HAP-1 (cell line): ENCODE results near the gene MYLK.
A peak's percentile ranks its signal among the peaks of the same experiment; 100 is the strongest.

ENCODE experiments used
- DNase-seq, 2 experiments: peaks; one replicate each; pipeline ENCODE4 v3.0.0-alpha.2; 2016 to 2020; ENCODE audit warnings: low spot score in 2 of 2
- H3K27me3 ChIP-seq: fragments of 250-450 bp; sonication (Bioruptor Pico); 2 replicates; pipeline ENCODE4 v1.5.1; 2020; ENCODE audit warnings: low read depth, mild to moderate bottlenecking, moderate library complexity
- H3K36me3 ChIP-seq: fragments of 250-450 bp; sonication (Bioruptor Pico); replicated peaks from 2 replicates; pipeline ENCODE4 v1.5.1; 2020; ENCODE audit warnings: mild to moderate bottlenecking
- H3K4me1 ChIP-seq: fragments of 250-450 bp; sonication (Bioruptor Pico); 2 replicates; pipeline ENCODE4 v1.5.1; 2020; ENCODE audit warnings: mild to moderate bottlenecking
- H3K4me3 ChIP-seq: fragments of 250-450 bp; sonication (Bioruptor Pico); 2 replicates; pipeline ENCODE4 v1.5.1; 2020; ENCODE audit warnings: mild to moderate bottlenecking, moderate library complexity
- H3K9me3 ChIP-seq: fragments of 250-450 bp; sonication (Bioruptor Pico); 2 replicates; pipeline ENCODE4 v1.5.1; 2020; ENCODE audit warnings: mild to moderate bottlenecking, moderate library complexity
- in situ Hi-C: fragments of 300-500 bp; cut with MboI; formaldehyde crosslinking; loops from 3 replicates; pipeline ENCODE4 v1.14.3; 2020; ENCODE audit warnings: low sequenced_read_pairs, inconsistent platforms, mixed read lengths

Gene MYLK

DNA sequence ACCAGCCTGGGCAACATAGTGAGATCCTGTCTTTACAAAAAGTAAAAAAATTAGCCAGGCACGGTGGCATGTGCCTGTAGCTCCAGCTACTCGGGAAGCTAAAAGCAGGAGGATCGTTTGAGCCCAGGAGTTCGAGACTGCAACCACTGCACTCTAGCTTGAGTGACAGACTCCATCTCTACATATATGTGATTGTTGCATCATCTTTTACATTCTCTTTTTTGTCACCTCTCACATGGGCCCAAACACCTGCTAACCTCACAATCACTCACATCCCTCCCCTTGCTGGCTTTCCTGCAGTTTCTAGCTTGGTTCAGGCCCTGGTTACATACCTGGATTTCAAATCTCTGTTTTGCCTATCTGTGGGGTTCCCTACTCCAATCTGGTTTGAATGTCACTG, 19.4 kb downstream of the MYLK start:
- in situ Hi-C loops = no loop called here
- H3K4me1 ChIP-seq = peaks cover 17% of the 10 kb centered on the region

DNA sequence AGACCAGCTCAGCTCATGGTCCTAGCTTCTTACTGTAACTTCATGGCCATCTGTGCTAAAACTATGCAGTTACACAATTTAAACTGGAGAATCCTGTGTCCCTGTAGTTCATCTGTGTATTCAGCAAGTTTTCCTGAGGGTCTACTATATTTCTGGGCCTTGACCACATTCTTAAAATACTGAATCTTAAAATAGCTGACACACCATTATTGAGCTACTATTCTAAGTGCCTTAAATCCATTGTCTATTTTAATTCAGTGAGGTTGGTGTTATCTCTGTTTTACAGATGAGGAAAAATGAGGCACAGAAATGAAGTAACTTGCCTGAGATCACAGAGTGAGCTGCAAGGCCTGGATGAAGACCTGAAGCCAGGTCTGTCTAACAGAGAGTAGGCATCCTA, 22.0 kb downstream of the MYLK start:
- Histone ChIP-seq H3K36me3 (no peaks in the 10 kb centered on the region), H3K27me3 (no peaks in the 10 kb centered on the region), H3K9me3 (no peaks in the 10 kb centered on the region), H3K4me1 (peaks cover 3% of the 10 kb centered on the region; the same call in 1 of the 2 replicates), H3K4me3 (no peak overlapping the region)
- no peak for DNase-seq
- in situ Hi-C loops = no loop called here

More for the DNA sequence above, 19.4 kb downstream of the MYLK start:
- Histone ChIP-seq H3K9me3 (no peaks in the 10 kb centered on the region), H3K27me3 (no peaks in the 10 kb centered on the region), H3K4me3 (no peak overlapping the region), H3K36me3 (no peaks in the 10 kb centered on the region)
- DNase-seq = no peak

DNA sequence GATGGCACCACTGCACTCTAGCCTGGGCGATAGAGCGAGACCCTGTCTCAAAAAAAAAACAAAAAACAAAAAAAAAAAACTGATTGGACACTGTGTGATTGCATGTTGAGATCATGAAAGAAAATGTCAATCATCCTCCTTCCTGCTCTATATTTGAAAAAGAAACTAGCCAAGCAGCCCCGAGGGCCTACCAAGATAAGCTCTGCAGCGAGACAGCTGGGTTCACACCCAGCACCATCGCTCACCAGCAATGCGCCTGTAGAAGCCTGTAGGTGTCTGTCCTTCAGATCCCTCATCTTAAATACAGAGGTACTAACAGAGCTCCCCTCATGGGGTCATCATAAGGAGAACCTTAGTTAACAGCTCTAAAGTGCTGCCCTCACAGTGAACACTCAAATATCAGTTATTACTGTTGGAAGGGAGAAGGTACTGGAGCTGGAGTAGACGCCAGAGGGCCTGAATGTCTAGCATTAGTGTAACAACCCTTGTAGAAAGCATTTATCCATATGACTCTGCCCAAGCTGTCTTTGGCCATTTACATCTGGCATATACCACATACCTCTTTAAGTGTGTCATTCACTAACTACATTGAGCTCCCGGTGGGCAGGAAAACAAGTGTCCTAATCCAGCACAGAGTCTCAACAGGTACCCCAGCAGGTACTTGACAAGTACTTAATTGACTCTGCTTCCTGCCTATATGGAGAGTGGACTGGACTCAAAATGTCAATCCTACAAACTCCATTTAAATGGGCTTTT, 22.9 kb downstream of the MYLK start:
- peaks cover 3% of the 10 kb centered on the region; the same call in 1 of the 2 replicates for H3K4me1 ChIP-seq
- H3K9me3 ChIP-seq = no peaks in the 10 kb centered on the region
- in situ Hi-C loops = no loop called here
- H3K4me3 ChIP-seq = no peak overlapping the region
- H3K27me3 ChIP-seq = no peaks in the 10 kb centered on the region
- no peak for DNase-seq
- H3K36me3 ChIP-seq = no peaks in the 10 kb centered on the region

GRCh38 chr3:123859177-123859576, 25.0 kb downstream of the MYLK start:
- no peak overlapping the region for H3K4me3 ChIP-seq
- H3K36me3 ChIP-seq = no peaks in the 10 kb centered on the region
- H3K27me3 ChIP-seq = no peaks in the 10 kb centered on the region
- H3K9me3 ChIP-seq = no peaks in the 10 kb centered on the region; the same call in 1 of the 2 replicates
- H3K4me1 ChIP-seq = peaks cover 3% of the 10 kb centered on the region; the same call in 1 of the 2 replicates
- in situ Hi-C loops = no loop called here
- no peak for DNase-seq

DNA sequence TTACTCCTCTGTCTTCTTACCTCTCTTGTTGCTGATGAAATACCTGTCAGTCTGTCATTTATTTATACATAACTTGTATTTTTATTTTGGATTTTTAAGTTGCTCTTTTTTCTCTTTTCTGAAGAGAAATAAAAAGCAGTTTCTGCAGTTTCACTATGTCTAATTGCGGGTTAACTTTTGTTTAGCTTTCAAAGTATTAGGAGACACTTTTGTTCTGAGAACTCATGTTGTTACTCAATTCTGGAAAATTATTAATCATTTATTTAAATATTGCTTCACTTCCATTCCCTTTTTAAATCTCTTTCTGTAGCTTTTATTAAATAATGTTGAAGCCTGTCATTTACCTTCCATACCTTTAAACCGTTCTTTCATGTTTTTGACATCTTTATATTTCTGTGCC, 29.2 kb downstream of the MYLK start:
- no peaks in the 10 kb centered on the region for H3K36me3 ChIP-seq
- no peak for DNase-seq
- H3K27me3 ChIP-seq = no peaks in the 10 kb centered on the region
- no peak overlapping the region for H3K4me3 ChIP-seq
- in situ Hi-C loops = no loop called here
- H3K9me3 ChIP-seq = no peaks in the 10 kb centered on the region; the same call in 1 of the 2 replicates
- no peaks in the 10 kb centered on the region; the same call in 1 of the 2 replicates for H3K4me1 ChIP-seq

DNA sequence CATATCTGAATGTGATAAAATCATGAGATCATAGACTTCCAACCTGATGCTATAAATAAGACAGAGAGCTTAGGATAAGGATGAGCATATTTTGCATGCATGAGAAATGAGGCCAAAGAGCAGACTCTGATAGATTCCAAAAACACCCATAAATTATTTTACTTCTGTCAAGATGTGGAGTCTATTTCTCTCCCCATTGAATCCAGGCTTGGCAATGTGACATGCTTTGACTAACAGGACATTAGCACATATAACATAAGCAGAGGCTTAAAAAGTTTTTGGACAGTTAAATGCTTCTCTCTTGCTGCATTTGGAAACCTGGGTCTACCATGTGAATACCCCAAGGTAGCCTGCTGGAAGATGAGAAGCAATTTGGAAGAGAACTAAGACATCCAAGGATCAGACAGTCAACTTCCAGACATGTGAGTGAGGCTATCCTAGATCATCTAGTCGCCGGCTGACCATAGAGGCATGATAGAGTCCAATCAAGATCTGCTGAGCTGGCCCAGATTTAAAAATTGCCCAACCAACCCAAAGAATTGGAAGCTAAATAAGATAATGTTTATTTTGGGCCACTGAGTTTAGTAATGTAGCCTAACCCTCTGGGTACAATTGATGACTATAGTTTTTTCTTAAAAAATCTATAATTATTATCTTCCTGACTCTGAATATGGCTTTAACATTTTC, 30.3 kb downstream of the MYLK start:
- in situ Hi-C loops = no loop called here
- H3K4me3 ChIP-seq = no peak overlapping the region
- no peak for DNase-seq
- H3K4me1 ChIP-seq = no peaks in the 10 kb centered on the region
- H3K36me3 ChIP-seq = no peaks in the 10 kb centered on the region
- H3K9me3 ChIP-seq = no peaks in the 10 kb centered on the region; the same call in 1 of the 2 replicates
- H3K27me3 ChIP-seq = no peaks in the 10 kb centered on the region

DNA sequence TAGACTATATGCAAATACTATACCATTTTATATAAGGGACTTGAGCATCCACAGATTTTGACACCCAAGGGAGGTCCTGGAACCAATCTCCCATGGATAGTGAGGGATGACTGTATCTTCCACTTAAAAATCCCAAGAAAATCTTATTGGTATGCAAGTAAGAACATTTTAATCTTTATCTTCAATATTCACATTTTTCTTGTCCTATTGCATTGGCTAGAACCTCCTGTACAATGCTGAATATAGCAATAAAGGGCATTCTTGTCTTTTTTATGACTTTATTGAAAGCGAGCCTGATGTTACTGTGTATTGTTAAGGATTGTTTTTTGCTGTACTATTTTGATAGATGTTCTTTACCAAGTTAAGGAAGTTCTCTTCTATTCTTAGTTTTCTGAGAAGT, 36.9 kb downstream of the MYLK start:
- DNase-seq = no peak
- Histone ChIP-seq H3K4me3 (no peak overlapping the region), H3K36me3 (no peaks in the 10 kb centered on the region), H3K27me3 (no peaks in the 10 kb centered on the region), H3K9me3 (peaks cover 5% of the 10 kb centered on the region), H3K4me1 (peaks cover 12% of the 10 kb centered on the region)
- in situ Hi-C loops = no loop called here

DNA sequence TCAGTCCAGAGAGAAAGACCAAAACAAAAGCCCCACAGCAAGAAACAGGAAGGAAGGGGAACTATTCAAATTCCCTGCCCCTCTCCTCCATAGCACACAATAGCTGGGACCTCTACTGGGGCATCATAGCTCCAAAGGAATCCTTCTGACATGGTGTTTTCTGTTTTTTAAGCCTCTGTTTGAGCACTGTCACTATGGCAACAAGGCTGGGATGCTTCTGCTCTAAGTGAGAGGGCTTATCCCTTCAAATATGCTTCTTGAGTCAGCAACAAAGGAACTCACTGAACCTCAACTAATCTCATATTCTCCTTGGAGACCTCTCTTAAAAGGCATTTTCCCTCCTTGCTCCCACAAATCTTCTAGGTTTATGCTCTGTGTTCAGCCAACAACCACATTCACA, 40.5 kb downstream of the MYLK start:
- H3K9me3 ChIP-seq = peaks cover 5% of the 10 kb centered on the region
- in situ Hi-C loops = no loop called here
- H3K27me3 ChIP-seq = no peaks in the 10 kb centered on the region
- H3K4me3 ChIP-seq = no peak overlapping the region
- H3K36me3 ChIP-seq = no peaks in the 10 kb centered on the region
- peak; percentile 74 to 89 for DNase-seq
- H3K4me1 ChIP-seq = peaks cover 12% of the 10 kb centered on the region

DNA sequence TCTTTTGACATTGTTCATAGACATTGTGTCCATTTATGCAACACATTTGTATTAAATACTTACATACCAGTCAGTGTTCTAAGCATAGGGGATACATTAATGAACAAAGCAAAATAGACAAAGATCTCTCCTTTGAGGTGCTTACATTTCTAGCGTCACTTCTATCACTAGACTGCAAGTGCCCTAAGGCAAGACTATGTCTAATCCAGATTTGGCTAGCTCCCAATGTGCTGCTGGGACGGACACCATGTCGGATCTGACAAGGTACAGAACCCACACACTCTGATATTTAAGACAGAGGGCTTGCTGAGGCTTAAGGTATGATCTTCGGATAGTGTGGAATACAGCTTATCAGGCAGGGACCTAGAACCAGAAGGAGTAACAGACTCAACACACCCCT, 41.4 kb downstream of the MYLK start:
- Histone ChIP-seq H3K4me3 (no peak overlapping the region), H3K9me3 (peaks cover 3% of the 10 kb centered on the region; the same call in 1 of the 2 replicates), H3K27me3 (no peaks in the 10 kb centered on the region), H3K36me3 (no peaks in the 10 kb centered on the region), H3K4me1 (peaks cover 12% of the 10 kb centered on the region)
- peak; percentile 36 to 50 for DNase-seq
- in situ Hi-C loops = no loop called here

GRCh38 chr3:123841476-123842238, 42.5 kb downstream of the MYLK start:
- no peaks in the 10 kb centered on the region for H3K36me3 ChIP-seq
- in situ Hi-C loops = no loop called here
- peaks cover 6% of the 10 kb centered on the region; the same call in 1 of the 2 replicates for H3K9me3 ChIP-seq
- no peak for DNase-seq
- no peaks in the 10 kb centered on the region for H3K27me3 ChIP-seq
- no peak overlapping the region for H3K4me3 ChIP-seq
- H3K4me1 ChIP-seq = peaks cover 12% of the 10 kb centered on the region

GRCh38 chr3:123840961-123841360, 43.2 kb downstream of the MYLK start:
- in situ Hi-C loops = no loop called here
- no peak for DNase-seq
- Histone ChIP-seq H3K36me3 (no peaks in the 10 kb centered on the region), H3K4me3 (no peak overlapping the region), H3K4me1 (peaks cover 12% of the 10 kb centered on the region), H3K27me3 (no peaks in the 10 kb centered on the region), H3K9me3 (peaks cover 6% of the 10 kb centered on the region; the same call in 1 of the 2 replicates)

DNA sequence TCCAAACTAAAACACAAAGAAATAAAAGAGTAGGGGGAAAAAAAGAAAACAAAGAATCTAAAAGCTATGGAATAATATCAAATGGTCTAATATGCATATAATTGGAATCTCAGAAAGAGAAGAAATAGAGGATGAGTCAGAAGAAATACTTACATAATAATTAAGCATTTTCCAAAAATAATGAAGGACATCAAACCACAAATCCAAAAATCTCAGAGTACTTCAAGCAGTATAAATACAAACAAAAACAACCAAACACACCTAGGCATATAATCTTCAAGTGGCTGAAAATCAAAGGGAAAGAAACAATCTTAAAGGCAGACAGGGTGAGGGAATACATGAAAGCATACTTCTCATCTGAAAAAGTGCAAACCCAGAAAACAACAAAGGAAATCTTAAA, 46.3 kb downstream of the MYLK start:
- in situ Hi-C loops = no loop called here
- peaks cover 6% of the 10 kb centered on the region; the same call in 1 of the 2 replicates for H3K9me3 ChIP-seq
- no peak overlapping the region for H3K4me3 ChIP-seq
- peaks cover under 1% of the 10 kb centered on the region; the same call in 1 of the 2 replicates for H3K4me1 ChIP-seq
- no peaks in the 10 kb centered on the region for H3K36me3 ChIP-seq
- no peaks in the 10 kb centered on the region for H3K27me3 ChIP-seq
- no peak for DNase-seq

- in situ Hi-C loops = no loop called here
- Histone ChIP-seq H3K4me3 (no peak overlapping the region), H3K4me1 (no peaks in the 10 kb centered on the region), H3K27me3 (no peaks in the 10 kb centered on the region), H3K9me3 (peaks cover 6% of the 10 kb centered on the region; the same call in 1 of the 2 replicates), H3K36me3 (no peaks in the 10 kb centered on the region)
- no peak for DNase-seq
Measured at GRCh38 chr3:123834631-123835030, 49.5 kb downstream of the MYLK start.
